PFSK-1 (cell line): ENCODE data around the gene CCDC197.

Experiments
- FOXP2 ChIP-seq: optimal IDR thresholded peaks from 2 replicates; pipeline ENCODE3; 2011; ENCODE audit warnings: borderline replicate concordance, control low read depth, inconsistent platforms; ENCODE audit not compliant: insufficient read depth; ENCODE audit errors: extremely low read length, extremely low read depth
- POLR2AphosphoS5 ChIP-seq: IDR thresholded peaks from 2 replicates; pipeline ENCODE4 v1.6.1; 2012; ENCODE audit warnings: low read depth, mild to moderate bottlenecking, control low read depth, low read length, moderate library complexity
- SIN3A ChIP-seq: IDR thresholded peaks from 2 replicates; pipeline ENCODE4 v1.6.1; 2012; ENCODE audit warnings: mild to moderate bottlenecking, low read length, moderate library complexity, borderline replicate concordance; ENCODE audit not compliant: insufficient read depth
- TAF1 ChIP-seq: IDR thresholded peaks from 2 replicates; pipeline ENCODE4 v1.6.1; 2012; ENCODE audit warnings: low read length, control low read depth, borderline replicate concordance; ENCODE audit not compliant: insufficient read depth
- TF ChIP-seq, protein P1 (sequence below), 2 experiments: IDR thresholded peaks; 2 replicates each; pipeline versions ENCODE4 v1.6.1 to v1.8.0; 2011 to 2012; ENCODE audit warnings: low read depth in 2 of 2, low read length in 2 of 2, control low read depth in 1 of 2, inconsistent platforms in 1 of 2, mild to moderate bottlenecking in 1 of 2, moderate library complexity in 1 of 2; ENCODE audit not compliant: insufficient read depth in 1 of 2

The CCDC197 gene

DNA sequence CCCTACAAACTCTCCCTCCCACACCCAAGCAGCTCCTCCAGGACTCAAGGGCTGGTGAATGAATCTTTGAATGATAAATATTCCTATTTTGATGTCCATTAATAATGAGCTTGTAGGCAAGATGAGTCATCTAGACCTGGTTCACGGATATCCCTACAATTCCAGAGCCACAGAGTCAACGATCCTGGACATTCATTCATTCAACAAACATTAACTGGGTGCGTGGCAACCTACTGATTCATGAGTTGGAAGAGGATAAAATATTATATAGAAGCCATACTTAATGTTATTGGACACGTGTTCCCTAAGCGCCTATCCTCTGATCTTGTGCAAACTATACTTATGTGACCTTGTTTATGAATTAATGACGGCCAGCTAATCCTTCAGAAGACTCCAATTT lies 28.6 kb downstream of the CCDC197 start:
- TF ChIP-seq FOXP2, result no peak
- TF ChIP-seq, protein P1, sequence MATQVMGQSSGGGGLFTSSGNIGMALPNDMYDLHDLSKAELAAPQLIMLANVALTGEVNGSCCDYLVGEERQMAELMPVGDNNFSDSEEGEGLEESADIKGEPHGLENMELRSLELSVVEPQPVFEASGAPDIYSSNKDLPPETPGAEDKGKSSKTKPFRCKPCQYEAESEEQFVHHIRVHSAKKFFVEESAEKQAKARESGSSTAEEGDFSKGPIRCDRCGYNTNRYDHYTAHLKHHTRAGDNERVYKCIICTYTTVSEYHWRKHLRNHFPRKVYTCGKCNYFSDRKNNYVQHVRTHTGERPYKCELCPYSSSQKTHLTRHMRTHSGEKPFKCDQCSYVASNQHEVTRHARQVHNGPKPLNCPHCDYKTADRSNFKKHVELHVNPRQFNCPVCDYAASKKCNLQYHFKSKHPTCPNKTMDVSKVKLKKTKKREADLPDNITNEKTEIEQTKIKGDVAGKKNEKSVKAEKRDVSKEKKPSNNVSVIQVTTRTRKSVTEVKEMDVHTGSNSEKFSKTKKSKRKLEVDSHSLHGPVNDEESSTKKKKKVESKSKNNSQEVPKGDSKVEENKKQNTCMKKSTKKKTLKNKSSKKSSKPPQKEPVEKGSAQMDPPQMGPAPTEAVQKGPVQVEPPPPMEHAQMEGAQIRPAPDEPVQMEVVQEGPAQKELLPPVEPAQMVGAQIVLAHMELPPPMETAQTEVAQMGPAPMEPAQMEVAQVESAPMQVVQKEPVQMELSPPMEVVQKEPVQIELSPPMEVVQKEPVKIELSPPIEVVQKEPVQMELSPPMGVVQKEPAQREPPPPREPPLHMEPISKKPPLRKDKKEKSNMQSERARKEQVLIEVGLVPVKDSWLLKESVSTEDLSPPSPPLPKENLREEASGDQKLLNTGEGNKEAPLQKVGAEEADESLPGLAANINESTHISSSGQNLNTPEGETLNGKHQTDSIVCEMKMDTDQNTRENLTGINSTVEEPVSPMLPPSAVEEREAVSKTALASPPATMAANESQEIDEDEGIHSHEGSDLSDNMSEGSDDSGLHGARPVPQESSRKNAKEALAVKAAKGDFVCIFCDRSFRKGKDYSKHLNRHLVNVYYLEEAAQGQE (IDR thresholded peaks at IDR 0.05; ENCODE audit: insufficient read depth in 1 of 2, low read depth in 2 of 2, low read length in 2 of 2), result no peak
- TF ChIP-seq SIN3A, result no peak
- TF ChIP-seq POLR2AphosphoS5, result no peak
- TF ChIP-seq TAF1, result no peak

DNA sequence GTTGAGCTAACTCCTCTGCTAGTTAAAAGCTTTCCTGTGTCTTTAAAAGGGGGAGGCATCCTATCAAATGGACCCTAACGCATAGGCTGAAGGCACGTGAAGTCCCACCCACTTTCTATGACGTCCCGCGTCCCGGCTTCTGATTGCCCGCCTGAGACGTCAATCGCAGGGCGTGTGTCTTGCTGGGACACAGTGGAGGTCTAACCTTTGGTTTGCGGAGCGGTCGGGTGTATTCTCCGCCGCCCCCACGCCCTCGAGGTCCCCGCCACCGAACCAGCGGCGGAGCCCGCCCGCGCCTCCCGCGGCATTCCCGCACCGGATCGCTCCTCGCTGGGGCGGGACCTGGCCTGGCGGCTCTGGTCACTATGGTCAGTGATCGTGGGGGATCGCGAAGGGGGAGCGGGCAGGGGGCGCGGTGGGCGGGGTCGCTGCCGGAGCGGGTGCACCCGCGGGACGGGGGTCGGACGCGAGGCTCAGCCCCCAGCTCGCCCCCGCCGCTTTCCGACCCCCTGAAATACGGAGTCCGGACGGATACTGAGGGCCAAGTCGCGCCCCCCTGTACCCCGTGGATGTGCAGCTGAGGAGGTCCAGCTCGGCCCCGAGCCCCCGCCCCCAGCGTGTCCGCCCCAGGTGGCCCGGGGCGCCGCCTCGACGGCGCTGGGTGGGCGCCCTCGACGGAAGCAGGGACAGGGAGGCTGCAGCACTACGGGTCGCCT lies 29.2 kb downstream of the CCDC197 start, which contains the start of gene OTUB2:
Gene OTUB2 (plus strand): TSS at position 168 of the 716 bp plus-strand sequence. CDS start 198 bp downstream, at position 366.
- TF ChIP-seq POLR2AphosphoS5, result no peak
- no peak for TF ChIP-seq FOXP2
- TF ChIP-seq, protein P1 (IDR thresholded peaks at IDR 0.05; ENCODE audit: insufficient read depth in 1 of 2, low read depth in 2 of 2, low read length in 2 of 2), result no peak
- TF ChIP-seq SIN3A, result no peak
- TF ChIP-seq TAF1, result no peak

DNA sequence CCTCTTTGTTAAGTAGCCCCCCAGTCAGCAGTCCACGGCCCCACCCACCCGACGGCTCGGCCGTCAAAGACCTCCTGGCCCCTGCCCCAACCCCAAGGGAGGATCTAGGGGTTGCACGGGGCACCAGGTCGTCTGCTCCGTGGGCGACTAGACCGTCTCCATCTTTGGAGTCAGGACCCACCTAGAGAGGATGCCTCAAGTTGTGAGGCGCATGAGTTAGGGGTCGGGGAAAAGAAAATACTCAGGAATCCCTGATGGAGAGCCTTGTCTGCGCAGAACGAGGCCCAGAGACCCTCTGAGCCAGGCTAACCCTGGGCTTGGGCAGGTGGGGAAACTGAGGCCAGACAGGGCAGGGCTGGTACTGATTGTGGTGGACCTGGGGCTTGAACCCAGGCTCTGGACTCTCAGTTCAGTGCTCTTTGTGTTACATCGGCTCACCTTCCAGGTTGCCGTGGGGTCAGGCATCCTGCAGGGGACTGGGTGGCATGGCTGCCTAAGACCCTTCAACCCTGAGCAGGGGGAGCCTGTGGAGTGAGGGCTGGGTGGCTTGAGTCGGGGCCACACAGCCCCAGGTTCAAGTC lies 29.9 kb downstream of the CCDC197 start:
- TF ChIP-seq, protein P1 (IDR thresholded peaks at IDR 0.05; ENCODE audit: insufficient read depth in 1 of 2, low read depth in 2 of 2, low read length in 2 of 2), result no peak
- no peak for TF ChIP-seq FOXP2
- no peak for TF ChIP-seq POLR2AphosphoS5
- TF ChIP-seq TAF1, result no peak

DNA sequence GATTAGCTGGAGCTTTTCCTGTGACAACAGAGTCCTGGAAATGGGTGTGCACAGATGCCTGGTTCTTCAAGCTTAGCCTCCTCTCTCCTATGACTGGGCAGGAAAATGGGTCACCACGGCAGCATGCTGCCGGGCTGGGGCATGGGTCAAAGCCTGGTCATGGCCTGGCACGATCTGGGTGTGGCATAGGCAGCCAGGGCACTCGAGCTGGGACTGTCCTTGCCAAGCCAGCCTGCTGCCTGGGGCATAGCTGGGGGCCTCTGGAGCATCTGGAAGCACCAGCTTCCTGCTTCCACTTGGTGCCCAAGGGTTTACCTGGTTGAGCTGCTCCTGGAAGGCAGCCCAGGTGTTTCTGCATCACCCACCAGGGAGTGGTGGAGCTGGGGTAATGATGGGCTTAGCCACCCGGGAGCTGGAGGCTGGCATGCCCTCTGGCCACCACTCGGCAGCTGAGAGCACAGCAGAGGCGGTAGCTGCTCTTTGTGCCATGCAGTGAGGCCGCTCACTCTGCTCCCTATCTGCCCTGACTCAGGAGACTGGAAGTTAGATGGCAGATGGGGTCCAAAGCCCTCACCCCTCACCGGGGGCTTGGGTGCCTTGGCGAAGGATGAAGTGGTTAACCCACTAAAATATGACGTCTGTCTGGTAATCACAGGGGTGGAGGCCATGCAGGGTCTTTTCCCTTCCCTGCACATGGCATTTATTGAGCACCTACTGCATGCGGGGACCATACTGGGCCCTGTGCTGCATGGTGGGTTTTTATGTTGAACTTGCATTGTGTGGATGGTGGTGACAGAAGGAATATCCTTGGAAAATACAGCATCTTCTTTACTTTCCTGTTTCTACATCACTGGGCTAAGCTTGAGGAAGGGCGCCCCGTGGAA lies 30.7 kb downstream of the CCDC197 start:
- no peak for TF ChIP-seq POLR2AphosphoS5
- no peak for TF ChIP-seq SIN3A
- no peak for TF ChIP-seq FOXP2
- TF ChIP-seq, protein P1 (IDR thresholded peaks at IDR 0.05; ENCODE audit: insufficient read depth in 1 of 2, low read depth in 2 of 2, low read length in 2 of 2), result no peak
- TF ChIP-seq TAF1, result no peak
